ENCODE measurements around the gene C16orf74. TPM values are rescaled to one million over a fixed set of nuclear protein-coding genes. Genes with fewer than 3 reads are reported as not detected.

Gene C16orf74
- total and polyA plus RNA-seq, 8 donors = 0.37 to 1.3 (median 0.72) TPM

- WGBS, 2 donors = 74 to 82% methylated on average over 53 of the region's 53 CpGs
- FAIRE-seq (no peak), DNase-seq (no peak), ATAC-seq (peak in 1 of 4 donors; percentile 20)
- intact Hi-C loops (cut with DNase I) = loop anchor here in 1 of 3 donors (10.0 kb wide), 1 partner anchor 435 kb away; no protein-coding TSS in a partner anchor
- Histone ChIP-seq H3K4me3 (no peak overlapping the region), H3K27me3 (no peaks in the 10 kb centered on the region), H3K4me1 (no peaks in the 10 kb centered on the region), H3K27ac (no peak overlapping the region), H3K9me3 (no peaks in the 10 kb centered on the region), H3K36me3 (no peaks in the 10 kb centered on the region)
- no peak for TF ChIP-seq CTCF (IDR thresholded peaks at IDR 0.05)
Observed at GRCh38 chr16:85709766-85710585, 40.9 kb downstream of the C16orf74 start.

GRCh38 chr16:85708338-85708737, 42.6 kb downstream of the C16orf74 start:
- intact Hi-C loops (cut with DNase I) = no loop called here
- Histone ChIP-seq H3K27ac (no peak overlapping the region), H3K4me1 (no peaks in the 10 kb centered on the region), H3K27me3 (no peaks in the 10 kb centered on the region), H3K36me3 (no peaks in the 10 kb centered on the region), H3K9me3 (no peaks in the 10 kb centered on the region), H3K4me3 (no peak overlapping the region)
- 92 to 93% methylated on average over 6 of the region's 6 CpGs for WGBS, 2 donors
- DNase-seq = no peak
- no peak for TF ChIP-seq CTCF (IDR thresholded peaks at IDR 0.05)
- no peak for FAIRE-seq
- no peak for ATAC-seq

- Histone ChIP-seq H3K36me3 (no peaks in the 10 kb centered on the region), H3K27ac (no peak overlapping the region), H3K4me3 (no peak overlapping the region), H3K27me3 (no peaks in the 10 kb centered on the region), H3K4me1 (no peaks in the 10 kb centered on the region), H3K9me3 (no peaks in the 10 kb centered on the region)
- DNase-seq (no peak), FAIRE-seq (no peak), ATAC-seq (no peak)
- 77 to 82% methylated on average over 16 of the region's 16 CpGs for WGBS, 2 donors
- no peak for TF ChIP-seq CTCF (IDR thresholded peaks at IDR 0.05)
- intact Hi-C loops (cut with DNase I) = no loop called here
Observed at GRCh38 chr16:85707528-85708095, 43.3 kb downstream of the C16orf74 start.

- H3K27ac ChIP-seq = no peak overlapping the region
- no peak for FAIRE-seq
- H3K4me1 ChIP-seq = no peaks in the 10 kb centered on the region
- no peaks in the 10 kb centered on the region for H3K36me3 ChIP-seq
- no peak for TF ChIP-seq CTCF (IDR thresholded peaks at IDR 0.05)
- H3K9me3 ChIP-seq = no peaks in the 10 kb centered on the region
- no peak for DNase-seq
- 90 to 92% methylated on average over 11 of the region's 11 CpGs for WGBS, 2 donors
- no peak for ATAC-seq
- intact Hi-C loops (cut with DNase I) = no loop called here
- no peak overlapping the region for H3K4me3 ChIP-seq
- H3K27me3 ChIP-seq = no peaks in the 10 kb centered on the region
Observed at GRCh38 chr16:85706449-85707034, 44.4 kb downstream of the C16orf74 start.

Data from pancreas (tissue), 10 donors.